GM15510 (cell line): ENCODE data around the gene NEUROD2.

Experiments used
- POLR2A ChIP-seq: IDR thresholded peaks from 3 replicates; pipeline ENCODE4 v1.6.1; 2011; ENCODE audit warnings: borderline replicate concordance; ENCODE audit not compliant: insufficient read length; ENCODE audit errors: extremely low read depth

Gene NEUROD2

DNA sequence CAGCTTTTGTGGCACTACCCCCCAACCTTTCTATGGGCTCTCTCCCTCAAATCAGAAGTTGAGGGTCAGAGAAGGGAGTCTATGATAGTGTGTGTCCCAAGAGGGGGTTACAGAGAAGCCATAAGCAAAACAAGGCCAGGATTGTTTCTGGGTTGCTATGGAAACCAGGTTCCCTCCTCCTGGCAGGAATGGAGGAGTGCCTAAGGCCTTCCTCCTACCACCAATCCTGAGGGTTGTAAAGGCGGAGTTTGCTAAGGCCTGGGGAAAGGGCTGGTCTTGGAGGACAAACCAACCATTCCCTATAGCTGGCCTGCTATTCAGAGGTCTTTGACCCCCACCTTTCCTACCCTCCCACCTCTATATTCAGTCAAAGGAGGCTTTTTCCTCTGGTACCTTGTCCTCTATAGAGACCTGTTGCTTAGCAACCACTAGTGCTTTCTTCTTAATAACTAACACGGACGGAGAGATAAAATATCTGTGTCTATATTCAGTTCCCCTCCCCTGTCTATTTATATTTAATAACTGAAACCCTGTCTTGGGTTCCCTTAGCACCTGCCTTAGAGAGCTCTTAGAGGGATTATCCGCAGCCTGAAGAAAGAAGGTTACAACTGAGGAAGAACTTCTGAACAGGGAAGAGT lies 43.4 kb downstream of the NEUROD2 start:
- no peak for TF ChIP-seq POLR2A

DNA sequence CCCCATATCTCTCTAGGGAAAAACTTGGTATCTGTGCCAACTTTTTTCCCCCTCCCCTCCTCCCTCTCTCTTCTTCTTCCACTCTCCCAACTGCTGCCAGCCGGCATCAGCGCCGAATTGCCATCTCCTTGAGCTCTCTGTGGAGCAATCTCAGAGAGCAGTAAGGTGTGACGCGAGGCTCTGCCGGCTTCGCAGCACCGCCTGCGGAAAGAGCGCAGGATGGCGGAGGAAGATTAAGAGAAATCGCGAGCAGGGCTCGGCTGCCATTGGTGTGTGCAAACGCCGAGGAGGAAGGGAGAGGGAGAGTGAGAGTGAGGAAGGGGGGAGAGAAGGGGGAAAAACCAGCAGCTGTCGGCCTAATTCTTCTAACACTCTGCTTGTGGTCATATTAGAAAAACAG lies 44.2 kb downstream of the NEUROD2 start:
- TF ChIP-seq POLR2A: no peak

- TF ChIP-seq POLR2A: no peak
Measured at GRCh38 chr17:39562976-39563375, 44.7 kb downstream of the NEUROD2 start.

DNA sequence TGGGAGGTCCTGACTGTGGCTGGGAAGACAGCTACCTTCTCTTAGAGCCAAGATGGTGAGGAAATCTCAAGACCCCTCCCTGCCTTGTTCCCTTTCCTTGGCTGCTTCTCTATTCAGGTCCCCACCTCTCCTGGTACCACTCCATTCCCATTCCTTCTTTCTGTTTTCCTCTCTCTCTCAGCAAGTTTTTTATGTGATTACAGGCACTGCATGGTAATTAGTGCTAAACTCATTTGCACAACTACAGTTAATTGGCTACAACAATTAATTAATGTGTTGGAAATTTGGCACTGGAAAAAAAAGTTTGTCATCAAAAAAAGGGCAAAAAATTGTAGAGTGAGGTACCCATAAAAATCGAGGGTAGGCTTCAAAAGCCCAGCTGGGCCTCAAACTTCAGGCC lies 45.3 kb downstream of the NEUROD2 start:
- TF ChIP-seq POLR2A: no peak

- no peak for TF ChIP-seq POLR2A
Measured at GRCh38 chr17:39556423-39556822, 51.3 kb downstream of the NEUROD2 start.

DNA sequence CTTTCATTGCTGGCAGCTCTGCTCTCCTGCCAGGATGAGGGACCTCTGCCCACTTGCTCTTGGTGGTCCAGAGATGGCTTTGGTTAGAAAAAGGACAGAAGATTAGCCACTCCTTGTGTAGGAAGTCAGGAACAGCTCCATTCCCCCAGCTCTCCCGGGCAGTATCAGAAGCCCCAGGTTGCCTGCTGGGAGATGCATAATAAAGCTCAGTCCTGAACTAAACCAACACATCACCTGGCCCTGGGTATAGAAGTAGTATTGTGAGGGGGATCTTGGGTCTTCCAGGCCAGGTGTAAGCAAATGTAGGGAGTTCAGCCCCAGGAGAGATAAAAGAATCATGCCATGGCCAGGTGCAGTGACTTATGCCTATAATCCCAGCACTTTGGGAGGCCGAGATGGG lies 52.4 kb downstream of the NEUROD2 start:
- no peak for TF ChIP-seq POLR2A
